ENCODE data around the gene GPI. TPM values are rescaled to one million over a fixed set of nuclear protein-coding genes. Genes with fewer than 3 reads are reported as not detected.

The GPI gene
- polyA plus RNA-seq, 1 donor (not counting 4 experiments of a cell fraction or from before 2014, with no cell fraction given) = 123 TPM

GRCh38 chr19:34362679-34363069 is 2.3 kb upstream of the GPI start:
- FAIRE-seq (no peak), DNase-seq (ENCODE audit: low read depth, low spot score) (no peak)

DNA sequence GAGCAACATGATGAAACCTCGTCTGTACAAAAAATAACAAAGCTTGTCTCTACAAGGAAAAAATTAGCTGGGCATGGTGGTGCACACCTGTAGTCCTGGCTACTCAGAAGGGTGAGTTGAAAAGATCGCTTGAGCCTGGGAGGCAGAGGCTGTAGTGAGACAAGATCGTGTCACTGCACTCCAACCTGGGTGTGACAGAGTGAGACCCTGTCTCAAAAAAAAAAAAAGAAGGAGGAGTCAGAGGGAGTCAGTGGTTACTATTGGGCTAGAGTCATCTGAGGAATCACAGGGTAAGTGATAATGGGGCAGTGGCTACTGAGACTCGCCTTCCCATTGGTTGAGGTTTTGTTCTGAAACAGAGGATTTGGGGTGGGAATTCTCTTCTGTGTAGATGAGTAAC is 1.9 kb upstream of the GPI start:
- Histone ChIP-seq H3K9ac (ENCODE audit: control insufficient read depth, extremely low read depth, insufficient read depth, low read length) (no peak overlapping the region), H3K27me3 (ENCODE audit: control insufficient read depth, extremely low read depth, insufficient read depth, low read length) (no peaks in the 10 kb centered on the region), H3K4me1 (ENCODE audit: control insufficient read depth, extremely low read depth, insufficient read depth, low read length) (peaks cover 36% of the 10 kb centered on the region), H2AFZ (ENCODE audit: control insufficient read depth, low read length) (no peak overlapping the region), H3K9me3 (ENCODE audit: control insufficient read depth, low read depth, low read length) (no peaks in the 10 kb centered on the region), H3K4me3 (ENCODE audit: control insufficient read depth in 2 of 3, extremely low read depth in 1 of 3, insufficient read depth in 2 of 3, low read depth in 1 of 3, low read length in 3 of 3) (no peak overlapping the region), H3K36me3 (ENCODE audit: control insufficient read depth in 2 of 2, extremely low read depth in 1 of 2, insufficient read depth in 2 of 2, low read length in 2 of 2) (peaks cover 6 to 9% of the 10 kb centered on the region in 2 experiments), H4K20me1 (ENCODE audit: control insufficient read depth, extremely low read depth, insufficient read depth, low read length) (no peaks in the 10 kb centered on the region), H3K4me2 (ENCODE audit: control insufficient read depth, extremely low read depth, insufficient read depth, low read depth, low read length) (no peak overlapping the region), H3K79me2 (ENCODE audit: control insufficient read depth, insufficient read depth, low read length) (peaks cover 26% of the 10 kb centered on the region), H3K9me1 (ENCODE audit: control insufficient read depth, extremely low read depth, insufficient read depth, low read length) (no peaks in the 10 kb centered on the region), H3K27ac (ENCODE audit: control insufficient read depth, insufficient read depth, low read length) (no peak overlapping the region)
- dilution Hi-C loops (cut with MboI; ENCODE audit: extremely low pct_ligation_motif_present, low sequenced_read_pairs) = no loop called here
- FAIRE-seq (no peak), DNase-seq (ENCODE audit: low read depth, low spot score) (no peak)
- TF ChIP-seq, protein P1, sequence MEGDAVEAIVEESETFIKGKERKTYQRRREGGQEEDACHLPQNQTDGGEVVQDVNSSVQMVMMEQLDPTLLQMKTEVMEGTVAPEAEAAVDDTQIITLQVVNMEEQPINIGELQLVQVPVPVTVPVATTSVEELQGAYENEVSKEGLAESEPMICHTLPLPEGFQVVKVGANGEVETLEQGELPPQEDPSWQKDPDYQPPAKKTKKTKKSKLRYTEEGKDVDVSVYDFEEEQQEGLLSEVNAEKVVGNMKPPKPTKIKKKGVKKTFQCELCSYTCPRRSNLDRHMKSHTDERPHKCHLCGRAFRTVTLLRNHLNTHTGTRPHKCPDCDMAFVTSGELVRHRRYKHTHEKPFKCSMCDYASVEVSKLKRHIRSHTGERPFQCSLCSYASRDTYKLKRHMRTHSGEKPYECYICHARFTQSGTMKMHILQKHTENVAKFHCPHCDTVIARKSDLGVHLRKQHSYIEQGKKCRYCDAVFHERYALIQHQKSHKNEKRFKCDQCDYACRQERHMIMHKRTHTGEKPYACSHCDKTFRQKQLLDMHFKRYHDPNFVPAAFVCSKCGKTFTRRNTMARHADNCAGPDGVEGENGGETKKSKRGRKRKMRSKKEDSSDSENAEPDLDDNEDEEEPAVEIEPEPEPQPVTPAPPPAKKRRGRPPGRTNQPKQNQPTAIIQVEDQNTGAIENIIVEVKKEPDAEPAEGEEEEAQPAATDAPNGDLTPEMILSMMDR (optimal IDR thresholded peaks at IDR 0.05 in 1 of 3, IDR thresholded peaks at IDR 0.05 in 1 of 3, conservative IDR thresholded peaks at IDR 0.05 in 1 of 3; ENCODE audit: extremely low read depth in 1 of 3, insufficient read depth in 2 of 3, low read length in 3 of 3) = no peak
- TF ChIP-seq EZH2 (IDR thresholded peaks at IDR 0.05; ENCODE audit: low read length) = no peak

More at GRCh38 chr19:34362679-34363069, 2.3 kb upstream of the GPI start:
- H2AFZ ChIP-seq (ENCODE audit: control insufficient read depth, low read length) = no peak overlapping the region
- H3K4me2 ChIP-seq (ENCODE audit: control insufficient read depth, extremely low read depth, insufficient read depth, low read depth, low read length) = no peak overlapping the region
- no peak overlapping the region for H3K27ac ChIP-seq (ENCODE audit: control insufficient read depth, insufficient read depth, low read length)
- H3K9ac ChIP-seq (ENCODE audit: control insufficient read depth, extremely low read depth, insufficient read depth, low read length) = no peak overlapping the region
- H3K36me3 ChIP-seq (ENCODE audit: control insufficient read depth in 2 of 2, extremely low read depth in 1 of 2, insufficient read depth in 2 of 2, low read length in 2 of 2) = peaks cover 3 to 6% of the 10 kb centered on the region in 2 experiments
- H4K20me1 ChIP-seq (ENCODE audit: control insufficient read depth, extremely low read depth, insufficient read depth, low read length) = no peaks in the 10 kb centered on the region
- dilution Hi-C loops (cut with MboI; ENCODE audit: extremely low pct_ligation_motif_present, low sequenced_read_pairs) = no loop called here
- H3K79me2 ChIP-seq (ENCODE audit: control insufficient read depth, insufficient read depth, low read length) = peaks cover 25% of the 10 kb centered on the region
- TF ChIP-seq, protein P1 (optimal IDR thresholded peaks at IDR 0.05 in 1 of 3, IDR thresholded peaks at IDR 0.05 in 1 of 3, conservative IDR thresholded peaks at IDR 0.05 in 1 of 3; ENCODE audit: extremely low read depth in 1 of 3, insufficient read depth in 2 of 3, low read length in 3 of 3) = no peak
- no peak for TF ChIP-seq EZH2 (IDR thresholded peaks at IDR 0.05; ENCODE audit: low read length)
- H3K4me1 ChIP-seq (ENCODE audit: control insufficient read depth, extremely low read depth, insufficient read depth, low read length) = peaks cover 36% of the 10 kb centered on the region
- H3K9me3 ChIP-seq (ENCODE audit: control insufficient read depth, low read depth, low read length) = no peaks in the 10 kb centered on the region
- H3K9me1 ChIP-seq (ENCODE audit: control insufficient read depth, extremely low read depth, insufficient read depth, low read length) = no peaks in the 10 kb centered on the region
- no peak overlapping the region for H3K4me3 ChIP-seq (ENCODE audit: control insufficient read depth in 2 of 3, extremely low read depth in 1 of 3, insufficient read depth in 2 of 3, low read depth in 1 of 3, low read length in 3 of 3)
- H3K27me3 ChIP-seq (ENCODE audit: control insufficient read depth, extremely low read depth, insufficient read depth, low read length) = no peaks in the 10 kb centered on the region
